ENCODE results near the gene DLG2. TPM values are rescaled to one million over a fixed set of nuclear protein-coding genes. Genes with fewer than 3 reads are reported as not detected.
A peak's percentile ranks its signal among the peaks of the same experiment; 100 is the strongest.

Gene DLG2
- total and polyA plus RNA-seq, 11 donors = 2.4 to 13.9 (median 7.1) TPM

DNA sequence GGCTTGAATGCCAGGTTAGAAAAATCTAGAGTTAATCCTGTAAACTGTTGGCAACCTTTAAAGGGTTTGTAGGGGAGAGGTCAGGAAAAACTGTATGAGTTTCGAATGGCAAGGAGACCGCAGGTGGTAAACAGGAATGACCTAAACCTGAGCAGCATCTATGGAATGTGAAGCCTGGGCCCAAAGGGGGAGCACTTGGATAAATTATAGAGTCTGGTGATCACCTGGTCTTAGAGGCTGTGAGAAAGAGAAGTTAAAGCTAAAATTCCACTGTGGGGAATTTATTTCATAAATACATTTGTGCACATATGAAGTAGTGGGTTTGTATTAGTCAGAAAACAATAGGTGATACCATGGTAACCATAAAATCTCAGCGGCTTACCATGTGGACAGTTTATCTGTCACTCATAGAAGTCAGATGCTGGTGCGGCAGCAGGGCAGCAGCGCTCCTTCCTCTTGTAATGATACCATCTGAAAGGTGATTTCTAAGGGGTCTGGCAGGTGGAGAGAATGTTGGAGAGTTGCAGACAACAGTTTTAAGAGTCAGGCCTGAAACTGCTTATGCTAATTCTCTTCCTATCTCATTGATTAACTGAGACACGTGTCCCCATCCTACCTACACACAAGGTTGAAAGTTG, 1236.6 kb downstream of the DLG2 start:
- intact Hi-C loops (cut with DNase I) = loop anchor here in 2 of 10 donors (10.0 kb wide), 1 partner anchor 134 kb away; no protein-coding TSS in a partner anchor
- DNase-seq = no peak

DNA sequence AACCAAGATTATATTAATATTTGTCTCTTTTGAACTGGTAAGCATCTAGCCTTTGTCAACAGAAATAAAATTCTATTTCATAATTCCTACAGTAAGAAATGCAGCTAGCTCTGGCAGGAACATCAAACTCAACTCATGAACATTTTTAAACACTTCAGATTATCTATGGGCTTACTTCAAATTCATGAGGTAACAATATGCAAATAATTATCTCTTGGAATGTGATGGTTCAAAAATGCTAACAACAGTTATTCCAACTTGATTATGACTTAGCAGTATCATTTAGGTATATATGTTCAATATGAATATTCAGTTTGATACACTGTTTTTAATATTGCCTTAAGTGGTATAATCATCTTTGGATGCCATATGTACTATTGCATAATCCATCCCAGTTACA, 1237.4 kb downstream of the DLG2 start:
- Histone ChIP-seq H3K4me1 (no peaks in the 10 kb centered on the region), H3K4me3 (no peak overlapping the region), H3K27me3 (no peaks in the 10 kb centered on the region), H3K9me3 (no peaks in the 10 kb centered on the region), H3K36me3 (no peaks in the 10 kb centered on the region), H3K27ac (no peak overlapping the region)
- TF ChIP-seq, protein P1, sequence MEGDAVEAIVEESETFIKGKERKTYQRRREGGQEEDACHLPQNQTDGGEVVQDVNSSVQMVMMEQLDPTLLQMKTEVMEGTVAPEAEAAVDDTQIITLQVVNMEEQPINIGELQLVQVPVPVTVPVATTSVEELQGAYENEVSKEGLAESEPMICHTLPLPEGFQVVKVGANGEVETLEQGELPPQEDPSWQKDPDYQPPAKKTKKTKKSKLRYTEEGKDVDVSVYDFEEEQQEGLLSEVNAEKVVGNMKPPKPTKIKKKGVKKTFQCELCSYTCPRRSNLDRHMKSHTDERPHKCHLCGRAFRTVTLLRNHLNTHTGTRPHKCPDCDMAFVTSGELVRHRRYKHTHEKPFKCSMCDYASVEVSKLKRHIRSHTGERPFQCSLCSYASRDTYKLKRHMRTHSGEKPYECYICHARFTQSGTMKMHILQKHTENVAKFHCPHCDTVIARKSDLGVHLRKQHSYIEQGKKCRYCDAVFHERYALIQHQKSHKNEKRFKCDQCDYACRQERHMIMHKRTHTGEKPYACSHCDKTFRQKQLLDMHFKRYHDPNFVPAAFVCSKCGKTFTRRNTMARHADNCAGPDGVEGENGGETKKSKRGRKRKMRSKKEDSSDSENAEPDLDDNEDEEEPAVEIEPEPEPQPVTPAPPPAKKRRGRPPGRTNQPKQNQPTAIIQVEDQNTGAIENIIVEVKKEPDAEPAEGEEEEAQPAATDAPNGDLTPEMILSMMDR (IDR thresholded peaks at IDR 0.05) = no peak
- no peak for TF ChIP-seq POLR2A (IDR thresholded peaks at IDR 0.05)
- no peak for ATAC-seq
- intact Hi-C loops (cut with DNase I) = loop anchor here in 8 of 10 donors (10.0 kb wide), 3 partner anchors 135 to 565 kb away; no protein-coding TSS in a partner anchor
- DNase-seq = no peak

More for the DNA sequence above, 1236.6 kb downstream of the DLG2 start:
- TF ChIP-seq, protein P1 (IDR thresholded peaks at IDR 0.05) = no peak
- TF ChIP-seq POLR2A (IDR thresholded peaks at IDR 0.05) = no peak
- Histone ChIP-seq H3K4me3 (no peak overlapping the region), H3K4me1 (no peaks in the 10 kb centered on the region), H3K36me3 (no peaks in the 10 kb centered on the region), H3K27me3 (no peaks in the 10 kb centered on the region), H3K9me3 (no peaks in the 10 kb centered on the region), H3K27ac (no peak overlapping the region)
- 70 to 81% (median 75%) methylated on average over 6 of the region's 6 CpGs for WGBS, 4 donors
- ATAC-seq = no peak

DNA sequence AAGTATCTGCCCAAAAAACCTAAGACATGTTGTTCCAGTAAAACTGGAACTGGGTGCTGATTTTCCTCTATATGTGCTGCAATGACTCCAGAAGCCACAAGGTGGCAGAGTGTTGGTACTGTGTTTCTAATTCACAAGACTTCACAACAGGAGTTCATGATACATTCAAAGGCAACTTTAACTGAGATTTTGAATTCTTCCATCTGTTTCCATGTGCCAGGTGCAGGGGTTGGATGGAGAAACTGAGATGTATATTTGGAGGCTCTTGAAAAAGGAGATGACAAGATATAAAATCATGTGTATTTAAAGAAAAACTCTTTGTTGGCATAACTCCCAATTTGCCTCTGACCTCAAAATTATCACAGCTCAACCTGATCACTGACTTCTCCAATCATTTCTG, 1242.4 kb downstream of the DLG2 start:
- TF ChIP-seq, protein P1 (IDR thresholded peaks at IDR 0.05) = peak; percentile 68 to 83 (median 78)
- TF ChIP-seq POLR2A (IDR thresholded peaks at IDR 0.05) = no peak
- intact Hi-C loops (cut with DNase I) = loop anchor here in 7 of 10 donors (10.0 kb wide), 3 partner anchors 140 to 560 kb away; no protein-coding TSS in a partner anchor
- Histone ChIP-seq H3K27ac (no peak overlapping the region), H3K4me1 (no peaks in the 10 kb centered on the region), H3K4me3 (no peak overlapping the region), H3K9me3 (no peaks in the 10 kb centered on the region), H3K27me3 (no peaks in the 10 kb centered on the region), H3K36me3 (no peaks in the 10 kb centered on the region)
- DNase-seq = peak in 2 of 5 donors; percentile 24 to 26
- no peak for ATAC-seq

DNA sequence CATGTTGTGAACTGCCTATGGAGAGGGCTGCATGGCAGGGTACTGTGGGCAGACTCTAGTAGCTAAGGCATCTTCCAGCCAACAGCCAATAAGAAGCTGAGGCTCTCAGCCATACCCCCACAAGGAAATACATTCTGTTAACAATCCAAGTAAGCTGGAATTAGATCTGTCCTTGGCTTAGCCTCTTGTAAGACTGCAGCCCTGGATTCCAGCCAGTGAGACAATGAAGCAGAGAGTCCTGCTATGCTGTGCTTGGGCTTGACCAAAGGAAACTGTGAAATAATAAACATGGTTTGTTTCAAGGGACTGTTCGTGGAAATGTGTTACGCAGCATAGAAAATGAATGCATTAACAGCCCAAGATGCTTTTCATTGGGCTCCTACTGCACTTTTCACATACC, 1243.6 kb downstream of the DLG2 start:
- intact Hi-C loops (cut with DNase I) = loop anchor here in 7 of 10 donors (10.0 kb wide), 3 partner anchors 141 to 559 kb away; no protein-coding TSS in a partner anchor
- no peak overlapping the region for H3K27ac ChIP-seq
- no peak overlapping the region for H3K4me3 ChIP-seq
- H3K9me3 ChIP-seq = no peaks in the 10 kb centered on the region
- H3K4me1 ChIP-seq = no peaks in the 10 kb centered on the region
- H3K27me3 ChIP-seq = no peaks in the 10 kb centered on the region
- ATAC-seq (no peak), DNase-seq (no peak)
- TF ChIP-seq, protein P1 (IDR thresholded peaks at IDR 0.05) = no peak
- TF ChIP-seq POLR2A (IDR thresholded peaks at IDR 0.05) = no peak
- WGBS, 4 donors = 86 to 91% (median 87%) methylated on average over 2 of the region's 2 CpGs
- no peaks in the 10 kb centered on the region for H3K36me3 ChIP-seq
